SK-N-SH treated with all-trans-retinoic acid at 6 μM for 48 hours (cell line): Measurements from ENCODE around the gene CBLN3.

Experiments used
- ATAC-seq: fragments of 200-7000 bp; cut with Tn5 transposase; 3 replicates; pipeline ENCODE4 v1.9.1; 2020; ENCODE audit warnings: mild to moderate bottlenecking, moderate library complexity
- ARNTL ChIP-seq: fragments of 450-650 bp; formaldehyde crosslinking; IDR thresholded peaks from 2 replicates; pipeline ENCODE4 v1.5.0; 2020; ENCODE audit warnings: low read depth, mild to moderate bottlenecking, moderate library complexity, borderline replicate concordance
- BACH2 ChIP-seq: fragments of 250-450 bp; sonication (Bioruptor Pico); IDR thresholded peaks from 2 replicates; pipeline ENCODE4 v1.9.0; 2021; ENCODE audit warnings: mild to moderate bottlenecking, borderline replicate concordance
- CSDC2 ChIP-seq: fragments of 250-450 bp; sonication (Bioruptor Pico); IDR thresholded peaks from 2 replicates; pipeline ENCODE4 v1.5.0; 2020; ENCODE audit warnings: mild to moderate bottlenecking, moderate library complexity
- CSRNP3 ChIP-seq: fragments of 250-450 bp; sonication (Bioruptor Pico); IDR thresholded peaks from 2 replicates; pipeline ENCODE4 v1.5.1; 2021; ENCODE audit warnings: mild to moderate bottlenecking, moderate library complexity
- ESRRG ChIP-seq: fragments of 250-450 bp; sonication (Bioruptor Pico); IDR thresholded peaks from 2 replicates; pipeline ENCODE4 v1.6.1; 2021; ENCODE audit warnings: mild to moderate bottlenecking
- ISL1 ChIP-seq: fragments of 250-450 bp; sonication (Bioruptor Pico); IDR thresholded peaks from 2 replicates; pipeline ENCODE4 v2.1.2; 2022; ENCODE audit warnings: mild to moderate bottlenecking, moderate library complexity
- SNAI2 ChIP-seq: fragments of 250-450 bp; sonication (Bioruptor Pico); IDR thresholded peaks from 2 replicates; pipeline ENCODE4 v1.5.0; 2020; ENCODE audit warnings: mild to moderate bottlenecking, moderate library complexity
- TSHZ2 ChIP-seq: fragments of 250-450 bp; sonication (Bioruptor Pico); IDR thresholded peaks from 2 replicates; pipeline ENCODE4 v1.5.0; 2020; ENCODE audit warnings: mild to moderate bottlenecking, moderate library complexity
- ZC3H10 ChIP-seq: fragments of 250-450 bp; sonication (Bioruptor Pico); IDR thresholded peaks from 2 replicates; pipeline ENCODE4 v1.5.1; 2021; ENCODE audit warnings: mild to moderate bottlenecking, moderate library complexity
- ZFP3 ChIP-seq: fragments of 250-450 bp; sonication (Bioruptor Pico); IDR thresholded peaks from 2 replicates; pipeline ENCODE4 v1.5.0; 2020; ENCODE audit warnings: mild to moderate bottlenecking, moderate library complexity
- ZNF70 ChIP-seq: fragments of 450-650 bp; formaldehyde crosslinking; IDR thresholded peaks from 2 replicates; pipeline ENCODE4 v1.5.0; 2020; ENCODE audit warnings: mild to moderate bottlenecking, moderate library complexity
- TF ChIP-seq, protein P1 (sequence below): fragments of 250-450 bp; sonication (Bioruptor Pico); IDR thresholded peaks from 2 replicates; pipeline ENCODE4 v1.5.1; 2020; ENCODE audit warnings: low read depth, mild to moderate bottlenecking, moderate library complexity
- TF ChIP-seq, protein P2 (sequence below): fragments of 250-450 bp; sonication (Bioruptor Pico); IDR thresholded peaks from 2 replicates; pipeline ENCODE4 v1.8.0; 2020; ENCODE audit warnings: mild to moderate bottlenecking, moderate library complexity, borderline replicate concordance

The CBLN3 gene

GRCh38 chr14:24403294-24403998, 26.0 kb downstream of the CBLN3 start:
- ATAC-seq: peak; percentile 19; the same call in 2 of the 3 replicates
- TF ChIP-seq CSRNP3 (no peak), SNAI2 (0 out of 2 replicates have a peak, but pooled peaks have one; percentile 33), ISL1 (CRISPR knock-in tag) (peak; percentile 63)
- TF ChIP-seq, all 23 proteins: peak for 2

DNA sequence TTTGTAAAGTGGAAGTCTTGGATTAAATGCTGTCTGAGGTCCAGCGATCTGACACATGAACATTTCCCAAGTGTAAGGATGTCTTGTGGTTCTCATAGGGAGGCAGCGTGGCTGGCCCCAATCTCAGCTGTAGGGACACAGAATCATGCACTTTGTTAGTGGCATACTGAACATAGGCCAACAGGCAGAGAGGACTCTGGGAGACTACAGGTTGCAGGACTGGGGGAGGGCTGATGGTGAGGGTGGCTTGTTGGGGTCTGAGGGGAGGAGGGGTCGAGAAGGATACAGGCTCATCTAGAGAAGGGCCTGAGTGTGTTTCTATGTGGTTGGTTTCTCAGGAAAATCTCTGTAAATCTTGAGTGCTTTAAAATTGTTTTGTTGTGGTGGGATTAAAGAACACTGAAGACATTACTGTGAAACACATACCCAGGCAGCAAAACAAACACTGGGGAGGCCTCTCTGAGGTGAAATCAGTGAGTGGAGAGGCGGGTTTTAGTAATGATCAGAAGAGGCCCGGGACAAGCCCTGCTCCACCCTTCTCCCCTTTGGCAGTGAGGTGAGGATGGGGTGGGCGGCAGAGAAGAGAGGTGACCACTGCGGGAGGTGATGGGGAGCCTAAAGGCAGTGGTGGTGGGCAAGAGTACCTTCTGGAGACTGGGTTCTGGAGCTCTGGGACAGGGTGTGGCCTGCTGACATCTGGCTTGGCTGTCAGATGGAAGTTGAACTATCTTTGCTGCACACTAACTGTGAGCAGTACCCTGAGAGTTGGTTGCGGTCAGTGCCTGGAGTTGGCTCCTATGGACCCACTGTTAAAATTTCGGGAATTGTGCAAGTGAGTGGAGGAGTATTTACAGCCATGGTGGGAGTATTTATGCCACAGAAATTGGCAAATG, 27.4 kb downstream of the CBLN3 start:
- no peak for TF ChIP-seq CSRNP3
- no peak for ATAC-seq

- TF ChIP-seq, protein P1, sequence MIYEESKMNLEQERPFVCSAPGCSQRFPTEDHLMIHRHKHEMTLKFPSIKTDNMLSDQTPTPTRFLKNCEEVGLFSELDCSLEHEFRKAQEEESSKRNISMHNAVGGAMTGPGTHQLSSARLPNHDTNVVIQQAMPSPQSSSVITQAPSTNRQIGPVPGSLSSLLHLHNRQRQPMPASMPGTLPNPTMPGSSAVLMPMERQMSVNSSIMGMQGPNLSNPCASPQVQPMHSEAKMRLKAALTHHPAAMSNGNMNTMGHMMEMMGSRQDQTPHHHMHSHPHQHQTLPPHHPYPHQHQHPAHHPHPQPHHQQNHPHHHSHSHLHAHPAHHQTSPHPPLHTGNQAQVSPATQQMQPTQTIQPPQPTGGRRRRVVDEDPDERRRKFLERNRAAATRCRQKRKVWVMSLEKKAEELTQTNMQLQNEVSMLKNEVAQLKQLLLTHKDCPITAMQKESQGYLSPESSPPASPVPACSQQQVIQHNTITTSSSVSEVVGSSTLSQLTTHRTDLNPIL (CRISPR knock-in tag): no peak
- TF ChIP-seq ZNF70 (CRISPR knock-in tag) (no peak), ARNTL (CRISPR knock-in tag) (no peak), TSHZ2 (CRISPR knock-in tag) (no peak)
- TF ChIP-seq, protein P2, sequence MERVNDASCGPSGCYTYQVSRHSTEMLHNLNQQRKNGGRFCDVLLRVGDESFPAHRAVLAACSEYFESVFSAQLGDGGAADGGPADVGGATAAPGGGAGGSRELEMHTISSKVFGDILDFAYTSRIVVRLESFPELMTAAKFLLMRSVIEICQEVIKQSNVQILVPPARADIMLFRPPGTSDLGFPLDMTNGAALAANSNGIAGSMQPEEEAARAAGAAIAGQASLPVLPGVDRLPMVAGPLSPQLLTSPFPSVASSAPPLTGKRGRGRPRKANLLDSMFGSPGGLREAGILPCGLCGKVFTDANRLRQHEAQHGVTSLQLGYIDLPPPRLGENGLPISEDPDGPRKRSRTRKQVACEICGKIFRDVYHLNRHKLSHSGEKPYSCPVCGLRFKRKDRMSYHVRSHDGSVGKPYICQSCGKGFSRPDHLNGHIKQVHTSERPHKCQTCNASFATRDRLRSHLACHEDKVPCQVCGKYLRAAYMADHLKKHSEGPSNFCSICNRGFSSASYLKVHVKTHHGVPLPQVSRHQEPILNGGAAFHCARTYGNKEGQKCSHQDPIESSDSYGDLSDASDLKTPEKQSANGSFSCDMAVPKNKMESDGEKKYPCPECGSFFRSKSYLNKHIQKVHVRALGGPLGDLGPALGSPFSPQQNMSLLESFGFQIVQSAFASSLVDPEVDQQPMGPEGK (CRISPR knock-in tag): no peak
- TF ChIP-seq, all 23 proteins: peak for 0
- ATAC-seq: no peak
Measured at GRCh38 chr14:24399999-24400718, 29.3 kb downstream of the CBLN3 start.

DNA sequence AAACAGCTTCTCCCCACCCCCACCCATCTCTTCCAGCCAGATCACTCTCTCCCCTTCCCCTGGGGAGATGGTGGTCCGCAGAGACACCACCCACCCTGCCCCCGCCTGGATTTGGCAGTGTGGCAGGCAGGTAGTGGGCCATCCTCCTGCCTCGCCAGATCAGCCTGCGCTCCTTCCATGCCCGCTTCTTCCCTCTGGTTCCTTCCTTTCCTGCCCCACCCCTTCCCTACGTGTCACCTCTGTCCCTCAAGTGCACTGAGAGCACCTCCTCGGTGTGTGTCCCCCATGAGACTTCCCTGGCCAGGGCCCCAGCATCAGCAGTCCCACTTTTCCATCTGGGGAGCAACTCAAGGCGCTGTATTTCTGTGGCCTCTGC, 30.0 kb downstream of the CBLN3 start:
- TF ChIP-seq ZFP3 (CRISPR knock-in tag) (no peak), TSHZ2 (CRISPR knock-in tag) (no peak), BACH2 (CRISPR knock-in tag) (no peak), CSDC2 (no peak), ESRRG (CRISPR knock-in tag) (no peak), ZC3H10 (CRISPR knock-in tag) (no peak)
- peak; percentile 31 for ATAC-seq
